HEK293 (cell line): ENCODE data around the gene BRD3.

ENCODE experiments used
- CTCF ChIP-seq: fragments of 450-650 bp; formaldehyde crosslinking; IDR thresholded peaks from 2 replicates; pipeline ENCODE4 v1.5.1; 2016; ENCODE audit warnings: missing biosample characterization, missing genetic modification characterization
- REST ChIP-seq: fragments of 450-650 bp; formaldehyde crosslinking; IDR thresholded peaks from 2 replicates; pipeline ENCODE4 v1.5.1; 2016; ENCODE audit warnings: missing biosample characterization, missing genetic modification characterization
- TCF7L2 ChIP-seq: IDR thresholded peaks from 2 replicates; pipeline ENCODE4 v1.6.1; 2011; ENCODE audit warnings: low read depth, mild to moderate bottlenecking, inconsistent platforms, low read length, moderate library complexity, borderline replicate concordance
- WT1 ChIP-seq: fragments of 450-650 bp; formaldehyde crosslinking; IDR thresholded peaks from 2 replicates; pipeline ENCODE4 v1.5.1; 2016; ENCODE audit warnings: missing biosample characterization, missing genetic modification characterization
- ZBTB49 ChIP-seq: fragments of 450-650 bp; formaldehyde crosslinking; IDR thresholded peaks from 2 replicates; pipeline ENCODE4 v1.5.1; 2016; ENCODE audit warnings: missing biosample characterization, missing genetic modification characterization, low read depth
- ZNF138 ChIP-seq: fragments of 450-650 bp; formaldehyde crosslinking; IDR thresholded peaks from 2 replicates; pipeline ENCODE4 v1.5.1; 2016; ENCODE audit warnings: missing biosample characterization, missing genetic modification characterization, borderline replicate concordance
- ZNF280D ChIP-seq: fragments of 450-650 bp; formaldehyde crosslinking; IDR thresholded peaks from 2 replicates; pipeline ENCODE4 v1.5.1; 2016; ENCODE audit warnings: missing biosample characterization, missing genetic modification characterization
- ZNF398 ChIP-seq: fragments of 450-650 bp; formaldehyde crosslinking; IDR thresholded peaks from 2 replicates; pipeline ENCODE4 v1.5.1; 2017; ENCODE audit warnings: missing biosample characterization, missing genetic modification characterization
- ZNF404 ChIP-seq: fragments of 450-650 bp; formaldehyde crosslinking; IDR thresholded peaks from 2 replicates; pipeline ENCODE4 v1.5.1; 2017; ENCODE audit warnings: missing biosample characterization, missing genetic modification characterization
- ZNF513 ChIP-seq: fragments of 450-650 bp; IDR thresholded peaks from 2 replicates; pipeline ENCODE4 v1.5.1; 2018; ENCODE audit warnings: missing biosample characterization, missing genetic modification characterization

GRCh38 chr9:134089972-134090371 is 22.1 kb upstream of the BRD3 start:
- TF ChIP-seq ZNF404 (no peak), ZNF398 (no peak), CTCF (no peak), ZNF138 (tag by site-specific recombination) (no peak), REST (no peak), ZNF513 (tag by site-specific recombination) (no peak), TCF7L2 (no peak), WT1 (no peak), ZNF280D (tag by site-specific recombination) (no peak), ZBTB49 (tag by site-specific recombination) (no peak)
